ENCODE results near the gene CAPZA1.
A peak's percentile ranks its signal among the peaks of the same experiment; 100 is the strongest.
"Not testable (repeated sequence)": the region's sequence is repeated elsewhere in the genome, so short reads cannot be mapped to it uniquely, and the experiment has no call there.

Gene CAPZA1

GRCh38 chr1:112619518-112620376, at the start of gene CAPZA1:
Gene CAPZA1 (plus strand): TSS chr1:112619832. CDS start chr1:112619845, 13 bp downstream.
- peak; percentile 81 for DNase-seq (ENCODE audit: low read depth)

- no peak for DNase-seq (ENCODE audit: low read depth)
Measured at GRCh38 chr1:112575154-112575804, 44.4 kb upstream of the CAPZA1 start.

- DNase-seq (ENCODE audit: low read depth): no peak
Measured at GRCh38 chr1:112576240-112576639, 43.4 kb upstream of the CAPZA1 start.

- DNase-seq (ENCODE audit: low read depth): no peak
Measured at GRCh38 chr1:112579801-112580510, 39.7 kb upstream of the CAPZA1 start.

GRCh38 chr1:112581586-112582192, 37.9 kb upstream of the CAPZA1 start:
- no peak for DNase-seq (ENCODE audit: low read depth)

- no peak for DNase-seq (ENCODE audit: low read depth)
Measured at GRCh38 chr1:112583366-112583765, 36.3 kb upstream of the CAPZA1 start.

GRCh38 chr1:112589766-112590165, 29.9 kb upstream of the CAPZA1 start:
- DNase-seq (ENCODE audit: low read depth): no peak

- DNase-seq (ENCODE audit: low read depth): no peak
Measured at GRCh38 chr1:112594208-112594876, 25.3 kb upstream of the CAPZA1 start.

- DNase-seq (ENCODE audit: low read depth): no peak
Measured at GRCh38 chr1:112599477-112599876, 20.2 kb upstream of the CAPZA1 start.

GRCh38 chr1:112603012-112603411, 16.6 kb upstream of the CAPZA1 start:
- DNase-seq (ENCODE audit: low read depth): no peak

- DNase-seq (ENCODE audit: low read depth): no peak
Measured at GRCh38 chr1:112603541-112603940, 16.1 kb upstream of the CAPZA1 start.

- DNase-seq (ENCODE audit: low read depth): no peak
Measured at GRCh38 chr1:112605633-112606327, 13.9 kb upstream of the CAPZA1 start.

- DNase-seq (ENCODE audit: low read depth): no peak
Measured at GRCh38 chr1:112614460-112615065, 5.1 kb upstream of the CAPZA1 start.

GRCh38 chr1:112618114-112618720, 1.4 kb upstream of the CAPZA1 start:
- no peak for DNase-seq (ENCODE audit: low read depth)

GRCh38 chr1:112618721-112619517, 713 bp upstream of the CAPZA1 start, which contains the start of gene ST7L:
Gene ST7L (minus strand): TSS chr1:112619141. CDS start chr1:112619113, 28 bp downstream.
- peak; percentile 25 for DNase-seq (ENCODE audit: low read depth)

- DNase-seq (ENCODE audit: low read depth): no peak
Measured at GRCh38 chr1:112620377-112620695, 704 bp downstream of the CAPZA1 start.

- not testable (repeated sequence) for DNase-seq (ENCODE audit: low read depth)
Measured at GRCh38 chr1:112624493-112624892, 4.9 kb downstream of the CAPZA1 start.

GRCh38 chr1:112625696-112626095, 6.1 kb downstream of the CAPZA1 start:
- DNase-seq (ENCODE audit: low read depth): no peak

- no peak for DNase-seq (ENCODE audit: low read depth)
Measured at GRCh38 chr1:112626193-112626592, 6.6 kb downstream of the CAPZA1 start.
